HL-60 (cell line): ENCODE data around the gene MMP23B.

Experiments
- CTCF ChIP-seq: IDR thresholded peaks from one replicate; pipeline ENCODE4 v1.5.1; 2011; ENCODE audit warnings: low read length, control low read depth, inconsistent platforms; ENCODE audit not compliant: insufficient read depth
- GABPA ChIP-seq: IDR thresholded peaks from 2 replicates; pipeline ENCODE4 v1.6.1; 2012; ENCODE audit warnings: low read depth
- POLR2AphosphoS5 ChIP-seq: IDR thresholded peaks from 2 replicates; pipeline ENCODE4 v1.6.1; 2012; ENCODE audit warnings: low read depth
- REST ChIP-seq: IDR thresholded peaks from 2 replicates; pipeline ENCODE4 v1.6.1; 2012; ENCODE audit warnings: low read depth; ENCODE audit not compliant: insufficient replicate concordance

- no peak for TF ChIP-seq CTCF
- TF ChIP-seq POLR2AphosphoS5 = no peak
- no peak for TF ChIP-seq REST
- TF ChIP-seq GABPA = no peak
Measured at GRCh38 chr1:1605034-1605591, 26.9 kb upstream of the MMP23B start.
